HEK293 (cell line): ENCODE measurements around the gene NANP.

Experiments
- BCL11B ChIP-seq: fragments of 450-650 bp; formaldehyde crosslinking; IDR thresholded peaks from 2 replicates; pipeline ENCODE4 v1.5.1; 2016; ENCODE audit warnings: low read depth, missing biosample characterization, missing genetic modification characterization
- ELK4 ChIP-seq: IDR thresholded peaks from 2 replicates; pipeline ENCODE4 v1.6.1; 2011; ENCODE audit warnings: mild to moderate bottlenecking, low read depth, low read length, borderline replicate concordance
- GLI2 ChIP-seq: fragments of 450-650 bp; formaldehyde crosslinking; IDR thresholded peaks from 2 replicates; pipeline ENCODE4; 2017; ENCODE audit warnings: missing biosample characterization, missing genetic modification characterization, low read depth, borderline replicate concordance
- HIC1 ChIP-seq: fragments of 450-650 bp; formaldehyde crosslinking; IDR thresholded peaks from 2 replicates; pipeline ENCODE4 v1.5.1; 2016; ENCODE audit warnings: missing biosample characterization, missing genetic modification characterization
- HOXA7 ChIP-seq: sonication (generic); formaldehyde crosslinking; IDR thresholded peaks from 2 replicates; pipeline ENCODE4 v1.8.1; 2022; ENCODE audit warnings: missing genetic modification reagents, borderline replicate concordance
- IKZF3 ChIP-seq: fragments of 450-650 bp; IDR thresholded peaks from 2 replicates; pipeline ENCODE4 v1.5.0; 2018; ENCODE audit warnings: missing biosample characterization, mild to moderate bottlenecking, missing genetic modification characterization, moderate library complexity
- KLF10 ChIP-seq: fragments of 450-650 bp; IDR thresholded peaks from 2 replicates; pipeline ENCODE4 v1.5.1; 2018; ENCODE audit warnings: missing biosample characterization, mild to moderate bottlenecking, missing genetic modification characterization
- PATZ1 ChIP-seq: fragments of 450-650 bp; formaldehyde crosslinking; IDR thresholded peaks from 2 replicates; pipeline ENCODE4 v1.5.1; 2016; ENCODE audit warnings: missing biosample characterization, missing genetic modification characterization
- PRDM6 ChIP-seq: fragments of 450-650 bp; formaldehyde crosslinking; IDR thresholded peaks from 2 replicates; pipeline ENCODE4 v1.5.1; 2017; ENCODE audit warnings: missing biosample characterization, missing genetic modification characterization
- ZBTB10 ChIP-seq: fragments of 450-650 bp; formaldehyde crosslinking; IDR thresholded peaks from 2 replicates; pipeline ENCODE4 v1.5.1; 2016; ENCODE audit warnings: missing biosample characterization, missing genetic modification characterization
- ZBTB20 ChIP-seq: fragments of 450-650 bp; formaldehyde crosslinking; IDR thresholded peaks from 2 replicates; pipeline ENCODE4 v1.5.1; 2016; ENCODE audit warnings: missing biosample characterization, missing genetic modification characterization
- ZNF248 ChIP-seq: fragments of 450-650 bp; formaldehyde crosslinking; IDR thresholded peaks from 2 replicates; pipeline ENCODE4 v1.5.1; 2017; ENCODE audit warnings: missing biosample characterization, missing genetic modification characterization
- ZNF280D ChIP-seq: fragments of 450-650 bp; formaldehyde crosslinking; IDR thresholded peaks from 2 replicates; pipeline ENCODE4 v1.5.1; 2016; ENCODE audit warnings: missing biosample characterization, missing genetic modification characterization
- ZNF362 ChIP-seq: fragments of 450-650 bp; formaldehyde crosslinking; IDR thresholded peaks from 2 replicates; pipeline ENCODE4 v1.5.1; 2016; ENCODE audit warnings: missing biosample characterization, missing genetic modification characterization
- ZNF510 ChIP-seq: fragments of 450-650 bp; formaldehyde crosslinking; IDR thresholded peaks from 2 replicates; pipeline ENCODE4 v1.5.1; 2018; ENCODE audit warnings: mild to moderate bottlenecking, missing genetic modification characterization, missing biosample characterization; ENCODE audit not compliant: insufficient replicate concordance
- ZNF518A ChIP-seq: fragments of 450-650 bp; formaldehyde crosslinking; conservative IDR thresholded peaks from 2 replicates; pipeline ENCODE4 v1.5.1; 2016; ENCODE audit warnings: low read depth, missing biosample characterization, missing genetic modification characterization
- ZNF521 ChIP-seq: fragments of 450-650 bp; formaldehyde crosslinking; IDR thresholded peaks from 2 replicates; pipeline ENCODE4 v1.5.1; 2017; ENCODE audit warnings: missing biosample characterization, mild to moderate bottlenecking, missing genetic modification characterization
- ZNF654 ChIP-seq: fragments of 450-650 bp; formaldehyde crosslinking; IDR thresholded peaks from 2 replicates; pipeline ENCODE4 v1.5.1; 2016; ENCODE audit warnings: low read depth, missing biosample characterization, missing genetic modification characterization

NANP gene

GRCh38 chr20:25623736-25624499 is at the start of gene NANP (continued):
- peak; percentile 43 for TF ChIP-seq HIC1 (tag by site-specific recombination)
- TF ChIP-seq PATZ1: no peak
- no peak for TF ChIP-seq PRDM6 (tag by site-specific recombination)
- no peak for TF ChIP-seq ZNF362 (tag by site-specific recombination)
- TF ChIP-seq ZNF518A: 0 out of 2 replicates have a peak, but pooled peaks have one; percentile 26
- TF ChIP-seq ZBTB10 (tag by site-specific recombination): no peak
- TF ChIP-seq GLI2: no peak
- TF ChIP-seq ZNF280D (tag by site-specific recombination): no peak
- no peak for TF ChIP-seq BCL11B
- no peak for TF ChIP-seq KLF10
- TF ChIP-seq HOXA7 (CRISPR knock-in tag): no peak
- TF ChIP-seq ZNF654 (tag by site-specific recombination): no peak
- no peak for TF ChIP-seq ZNF248 (tag by site-specific recombination)
- no peak for TF ChIP-seq ZNF521
- TF ChIP-seq ZBTB20: peak; percentile 79
- TF ChIP-seq ELK4: no peak
- peak; percentile 86 for TF ChIP-seq IKZF3 (tag by site-specific recombination)
- TF ChIP-seq ZNF510 (tag by site-specific recombination): no peak
